Effector CD8-positive, alpha-beta T cell (primary cell): ENCODE measurements around the gene DACH1.

ENCODE experiments used
- DNase-seq: peaks from one replicate; lab custom pipeline; 2025; lab: John Stamatoyannopoulos, UW

DACH1 gene

DNA sequence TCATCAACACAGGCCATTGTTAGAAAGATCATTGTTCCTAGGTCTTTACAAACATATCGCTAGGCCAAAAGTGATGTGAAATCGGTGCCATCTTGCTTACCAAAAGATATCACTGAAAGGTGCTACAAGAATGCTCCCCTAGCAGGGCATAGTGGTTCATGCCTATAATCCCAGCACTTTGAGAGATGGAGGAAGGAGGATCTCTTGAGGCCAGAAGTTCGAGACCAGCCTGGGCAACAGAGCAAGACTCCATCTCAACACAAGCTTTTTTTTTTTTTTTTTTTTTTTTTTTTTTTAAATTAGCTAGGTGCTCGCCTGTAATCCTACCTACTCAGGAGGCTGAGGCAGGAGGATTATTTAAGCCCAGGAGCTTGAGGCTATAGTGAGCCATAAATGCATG lies 92.1 kb downstream of the DACH1 start:
- DNase-seq, result no peak

DNA sequence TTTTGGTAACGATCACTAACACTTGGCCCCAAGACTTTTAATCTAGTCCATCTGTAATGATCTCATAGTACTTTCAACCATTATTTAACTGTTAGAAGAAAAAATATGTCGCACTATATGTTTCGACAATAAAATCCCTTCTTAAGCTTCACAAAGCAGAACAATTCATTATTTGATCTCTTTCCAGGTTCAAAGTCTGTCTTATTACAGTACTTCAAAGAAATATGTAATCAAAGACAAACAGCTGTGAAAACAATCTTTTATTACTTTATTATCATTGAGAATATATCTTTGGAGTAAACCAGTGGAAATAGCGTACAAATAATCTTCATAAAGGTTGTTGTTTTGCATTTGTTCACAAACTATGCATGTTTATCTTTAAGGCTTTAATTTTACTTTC lies 93.5 kb downstream of the DACH1 start:
- DNase-seq, result no peak

DNA sequence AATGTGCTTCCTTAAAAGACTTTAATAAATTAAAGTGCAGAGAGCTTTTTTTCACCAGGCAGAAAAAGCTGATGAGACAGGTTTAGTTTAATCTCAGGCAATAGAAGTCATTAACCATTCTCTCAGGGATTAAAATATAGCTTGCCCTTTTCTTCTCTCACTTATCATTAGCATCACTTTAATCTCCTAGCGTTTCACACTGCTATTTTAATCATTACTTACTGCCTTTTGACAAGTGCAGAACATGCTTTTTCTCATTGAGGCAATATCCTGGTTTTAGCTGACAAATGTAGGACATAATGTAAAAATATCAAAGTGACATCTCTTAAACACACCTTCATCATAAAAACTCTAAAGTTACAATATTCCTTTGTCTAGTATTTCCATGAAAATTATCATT lies 94.6 kb downstream of the DACH1 start:
- DNase-seq, result no peak

DNA sequence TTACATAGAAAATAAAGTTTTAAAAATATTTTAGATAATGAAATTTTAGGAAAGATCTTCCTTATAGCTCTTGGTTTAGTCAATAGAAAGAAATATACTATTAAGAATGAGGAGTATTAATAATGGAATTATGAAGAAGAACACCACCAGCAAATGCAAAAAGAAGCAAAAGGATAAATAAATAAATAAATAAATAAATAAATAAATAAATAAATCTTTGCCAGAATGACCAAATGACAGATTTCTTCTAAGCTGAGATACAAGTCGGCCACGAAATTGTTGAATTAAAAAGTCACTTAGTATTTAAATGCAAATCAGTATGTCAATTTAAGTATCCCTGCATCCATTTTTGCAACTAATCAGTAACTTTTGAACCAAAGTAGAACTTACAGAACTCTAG lies 95.9 kb downstream of the DACH1 start:
- DNase-seq, result no peak

GRCh38 chr13:71770710-71771109 lies 96.3 kb downstream of the DACH1 start:
- DNase-seq, result no peak

- DNase-seq, result no peak
Measured at GRCh38 chr13:71768881-71769280, 98.1 kb downstream of the DACH1 start.

DNA sequence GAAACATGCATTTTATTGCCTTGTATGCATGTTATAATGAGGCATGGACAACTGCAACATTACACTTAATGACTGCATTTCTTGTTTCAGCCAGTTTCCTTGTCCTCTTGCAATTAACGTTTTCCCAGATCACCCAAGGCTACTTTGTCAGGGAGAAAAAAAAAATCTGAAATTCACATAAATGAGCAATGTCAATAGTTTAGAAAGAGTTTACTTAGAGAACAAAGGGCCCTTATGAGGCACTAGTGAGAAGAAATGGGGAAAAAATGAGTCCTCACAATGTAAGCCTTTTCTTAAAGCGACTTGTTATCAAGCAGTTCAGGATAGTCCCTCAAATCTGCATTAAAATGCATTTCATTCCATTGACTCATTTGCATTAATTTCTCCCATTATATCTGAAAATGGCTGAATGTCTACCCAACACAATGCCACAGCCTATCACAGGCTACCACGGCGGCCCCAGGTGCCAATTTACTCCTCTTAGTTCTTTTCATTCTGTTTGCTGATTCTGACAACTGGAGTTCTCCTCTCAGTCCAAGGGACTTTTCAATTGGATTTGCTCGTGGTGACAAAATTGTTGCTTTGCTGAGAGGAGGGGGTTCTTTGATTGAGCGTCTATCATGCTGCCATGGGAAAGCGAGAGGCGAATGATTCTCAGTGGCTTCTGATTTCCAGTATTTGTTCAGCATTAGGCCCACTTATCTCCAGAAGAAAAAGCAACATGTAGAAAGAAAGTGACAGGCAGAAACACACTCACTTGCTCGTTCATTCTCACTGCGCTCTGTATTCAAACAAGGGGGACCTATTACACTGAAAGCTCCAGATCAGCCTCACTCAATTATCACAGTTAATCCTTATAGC lies 107.1 kb downstream of the DACH1 start:
- no peak for DNase-seq

- DNase-seq, result no peak
Measured at GRCh38 chr13:71758828-71759227, 108.2 kb downstream of the DACH1 start.

DNA sequence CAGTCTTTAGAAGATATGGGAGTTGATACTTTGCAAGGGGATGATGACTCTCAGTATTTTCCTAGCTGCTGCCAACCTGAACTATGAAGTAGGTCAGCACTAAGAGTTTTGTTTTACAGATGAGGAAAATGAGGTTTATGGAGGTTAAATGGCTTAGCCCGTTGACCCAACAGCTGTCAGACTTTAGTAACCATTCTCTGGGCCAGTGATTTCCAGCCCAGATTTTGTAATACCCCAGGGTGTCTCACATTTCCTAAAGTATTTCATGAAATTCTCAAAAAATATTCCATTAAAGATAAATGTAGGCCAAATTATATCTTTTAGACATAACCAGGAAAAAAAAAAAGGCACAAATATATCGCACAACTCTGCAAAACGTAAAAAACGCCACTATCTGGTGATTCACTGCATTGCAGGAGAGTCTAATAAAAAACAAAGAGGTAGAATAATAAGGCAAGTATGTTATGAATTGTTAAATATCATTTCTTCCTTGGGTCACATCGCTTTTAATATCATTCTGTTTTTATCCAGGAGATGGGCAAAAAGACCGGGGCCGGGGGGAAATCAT lies 112.5 kb downstream of the DACH1 start:
- DNase-seq, result no peak

DNA sequence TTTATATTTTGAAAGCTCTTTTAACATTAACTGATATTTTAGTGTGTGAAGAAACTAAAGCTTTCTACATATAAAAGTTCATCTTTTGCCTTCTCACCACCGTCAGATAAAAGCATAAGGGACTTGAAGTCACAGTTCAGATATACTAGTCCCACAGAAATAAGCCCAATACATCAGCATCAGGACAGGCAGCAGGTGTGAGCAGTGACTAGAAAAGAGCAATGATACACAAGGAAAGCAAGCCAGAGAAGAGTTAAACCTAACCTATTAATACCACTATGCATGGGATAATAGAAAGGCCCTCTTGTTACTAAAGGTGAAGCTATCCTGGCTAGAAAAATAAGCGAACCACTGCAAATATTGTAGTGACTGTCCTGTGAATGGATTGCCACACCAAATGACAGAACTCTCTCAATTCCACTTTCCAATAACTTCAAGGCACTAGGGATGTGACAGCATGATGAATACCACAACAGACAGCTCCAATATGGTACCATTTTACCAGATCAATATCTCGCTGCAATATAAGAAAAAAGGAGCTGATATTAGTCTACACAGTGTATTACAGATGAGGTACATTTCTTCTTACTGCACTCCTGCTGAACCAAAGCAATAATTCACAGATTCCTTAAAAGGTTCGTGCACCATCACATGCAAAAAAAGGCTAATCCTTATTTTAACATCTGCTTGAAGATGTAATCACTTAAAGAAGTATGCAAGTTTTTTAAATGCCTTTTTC lies 114.1 kb downstream of the DACH1 start:
- DNase-seq, result no peak

- no peak for DNase-seq
Measured at GRCh38 chr13:71751073-71751472, 115.9 kb downstream of the DACH1 start.

GRCh38 chr13:71730267-71730666 lies 136.7 kb downstream of the DACH1 start:
- DNase-seq, result no peak

GRCh38 chr13:71729441-71729840 lies 137.6 kb downstream of the DACH1 start:
- no peak for DNase-seq

DNA sequence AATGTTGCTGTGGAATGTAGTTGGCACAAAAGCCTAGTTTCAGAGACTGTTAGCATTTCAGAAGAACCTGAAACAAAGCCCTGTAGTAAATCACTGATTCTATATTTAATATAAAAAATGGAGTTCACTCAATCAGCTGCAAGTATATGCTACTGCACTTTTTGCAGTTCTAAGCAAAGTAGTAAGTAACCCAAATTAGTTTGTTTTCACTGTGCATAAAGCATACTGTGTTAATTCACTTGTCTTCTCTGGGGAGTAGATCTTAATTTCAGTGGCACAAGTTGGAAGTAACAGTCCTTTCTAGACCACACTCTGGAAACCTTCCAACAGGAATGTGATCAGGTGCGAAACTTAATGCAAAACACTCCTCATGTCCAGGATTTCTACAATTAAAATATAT lies 139.3 kb downstream of the DACH1 start:
- DNase-seq, result no peak

- DNase-seq, result no peak
Measured at GRCh38 chr13:71727042-71727441, 140.0 kb downstream of the DACH1 start.

DNA sequence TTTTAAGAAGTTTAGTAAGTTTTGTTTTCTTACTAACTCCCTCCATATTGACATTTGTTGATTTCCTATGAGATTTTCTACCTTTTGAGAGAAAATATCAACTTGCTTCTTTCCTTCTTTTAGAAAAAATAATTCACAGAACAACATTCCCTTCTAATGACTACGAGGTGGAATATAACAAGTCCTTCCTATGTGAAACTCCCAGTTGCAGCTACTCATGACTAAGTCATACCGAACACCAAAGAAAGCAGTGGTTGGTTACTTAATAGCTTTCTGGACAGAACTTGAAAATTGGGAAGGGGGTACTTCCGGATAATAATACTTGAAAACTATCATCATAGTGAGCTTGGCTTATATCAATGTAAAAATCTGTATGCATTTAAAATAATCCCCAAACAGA lies 144.8 kb downstream of the DACH1 start:
- no peak for DNase-seq

DNA sequence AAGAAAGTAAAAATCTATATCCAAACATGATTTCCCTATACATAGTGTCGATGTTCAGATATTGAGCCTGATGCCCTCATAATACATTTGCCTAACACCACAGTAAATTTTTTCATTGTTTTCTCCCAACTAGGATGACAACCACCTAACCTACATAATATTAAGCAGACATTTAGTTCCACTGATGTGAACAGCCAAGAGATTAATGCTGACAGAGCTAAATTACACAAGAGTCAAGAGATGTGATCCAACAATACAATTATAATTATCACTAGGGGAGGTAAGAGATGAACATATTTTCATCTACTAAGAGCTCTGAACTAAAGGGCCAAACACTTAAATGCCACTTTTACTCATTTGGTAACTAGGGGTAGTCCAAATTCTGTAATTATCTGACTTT lies 145.9 kb downstream of the DACH1 start:
- DNase-seq, result no peak

DNA sequence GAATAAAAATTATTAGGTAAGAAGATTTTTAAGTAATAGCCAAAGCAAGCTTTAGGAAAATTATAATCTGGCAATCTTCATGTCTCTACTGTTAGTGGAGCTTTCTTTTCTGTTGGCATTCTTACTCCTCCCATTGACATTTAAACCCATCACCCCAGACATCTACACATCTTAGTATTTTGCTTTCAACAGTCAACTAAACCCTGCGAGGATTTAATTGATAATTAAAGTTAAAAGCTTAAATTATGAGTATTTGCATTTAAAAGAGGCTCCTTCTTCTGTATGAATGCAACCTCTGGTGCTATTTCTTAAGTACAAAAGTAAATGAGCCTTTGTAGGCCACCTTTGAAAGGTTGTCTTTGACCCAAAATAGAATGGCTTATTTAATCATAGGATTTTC lies 148.1 kb downstream of the DACH1 start:
- no peak for DNase-seq

GRCh38 chr13:71714802-71715375 lies 152.1 kb downstream of the DACH1 start:
- no peak for DNase-seq

DNA sequence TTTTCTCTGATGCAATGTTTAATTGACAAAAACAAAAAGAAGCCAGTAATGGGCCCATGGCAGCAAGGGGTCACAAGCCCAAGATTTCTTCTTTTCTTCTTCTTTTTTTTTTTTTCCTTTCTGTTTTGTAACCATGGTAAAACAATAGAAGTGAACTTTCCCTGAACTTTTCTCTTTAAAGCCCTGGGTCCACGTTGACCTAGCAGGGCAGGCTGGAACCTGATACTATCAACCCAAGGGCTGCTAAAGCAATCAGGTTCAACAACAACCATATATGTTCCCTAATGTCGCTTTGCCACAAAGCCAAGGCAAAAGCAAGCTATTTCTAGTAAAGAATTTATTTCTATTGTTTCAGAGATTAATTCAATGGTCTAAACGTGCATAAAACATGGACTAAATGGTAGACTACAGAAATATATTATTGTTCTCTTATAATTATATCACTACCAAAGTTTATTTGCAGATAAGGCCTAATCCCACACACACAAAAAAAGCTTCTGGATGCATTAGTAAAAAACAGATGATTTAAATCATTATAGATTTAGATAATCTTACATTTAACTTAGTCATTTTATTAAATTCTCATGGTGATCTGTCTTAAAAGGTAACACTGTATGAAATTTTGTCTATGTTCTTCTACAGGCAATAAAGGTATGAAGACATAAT lies 153.9 kb downstream of the DACH1 start:
- no peak for DNase-seq

- no peak for DNase-seq
Measured at GRCh38 chr13:71704656-71705055, 162.3 kb downstream of the DACH1 start.

- DNase-seq, result no peak
Measured at GRCh38 chr13:71703138-71703537, 163.9 kb downstream of the DACH1 start.
